ENCODE results near the gene RNF186.
"Not testable (repeated sequence)": the region's sequence is repeated elsewhere in the genome, so short reads cannot be mapped to it uniquely, and the experiment has no call there.

The RNF186 gene

DNA sequence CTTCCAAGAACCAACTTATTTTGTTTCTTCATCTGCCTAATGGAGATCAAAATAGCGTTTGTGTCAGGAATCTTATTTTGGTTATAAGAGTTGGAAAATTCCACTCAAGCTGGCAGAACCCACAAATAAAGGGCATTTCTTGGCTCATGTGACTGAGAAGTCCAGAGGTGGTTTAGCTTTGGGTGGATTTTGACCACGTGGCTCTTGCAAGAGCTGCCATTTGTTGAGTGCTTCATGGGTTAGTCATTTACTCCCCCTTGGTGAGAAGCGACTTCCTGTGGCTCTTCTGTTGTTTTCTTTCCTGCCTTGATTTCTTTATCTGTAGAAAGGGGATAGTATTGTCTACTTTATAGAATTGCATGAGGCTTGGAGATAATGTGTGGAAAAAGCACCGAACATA lies 9.5 kb upstream of the RNF186 start:
- DNase-seq (ENCODE audit: low read depth), result no peak

DNA sequence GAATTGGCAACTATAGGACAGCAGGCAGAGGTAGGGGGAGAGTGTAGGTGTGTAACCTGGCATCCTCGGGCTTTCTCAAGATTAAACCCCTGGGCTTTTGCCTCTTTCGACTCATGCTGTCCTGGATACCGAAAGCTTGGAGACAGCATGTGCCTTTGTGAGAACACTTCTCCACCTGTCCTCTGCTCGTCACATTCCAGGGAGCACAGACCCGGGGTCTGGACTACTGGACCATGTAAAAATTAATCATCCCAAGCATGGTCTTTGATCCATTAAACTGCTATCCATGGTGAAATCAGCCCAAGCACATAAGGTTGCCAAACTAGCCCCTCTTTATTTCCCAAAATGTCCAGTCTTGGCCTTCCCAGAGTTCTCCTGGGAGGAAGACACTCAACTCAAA lies 9.0 kb upstream of the RNF186 start:
- no peak for DNase-seq (ENCODE audit: low read depth)

DNA sequence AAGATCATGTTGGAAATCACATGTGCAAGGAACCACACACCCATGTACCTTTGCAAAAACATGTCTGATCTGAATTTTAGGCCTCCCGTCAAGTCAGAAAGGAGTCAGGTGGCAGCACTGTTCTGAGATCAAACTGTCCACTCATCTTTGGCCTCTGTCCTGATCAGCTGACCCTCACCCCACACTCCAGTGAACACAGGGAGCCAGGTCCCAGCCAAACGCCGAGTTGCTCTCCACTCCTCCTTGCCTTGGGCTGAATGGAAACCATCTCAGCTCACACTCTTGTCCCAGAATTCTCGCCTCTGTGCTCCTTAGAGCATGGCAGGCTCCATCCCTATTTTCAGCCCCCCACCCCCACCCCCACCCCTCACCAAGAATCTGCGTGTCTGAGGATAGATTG lies 4.6 kb upstream of the RNF186 start:
- no peak for DNase-seq (ENCODE audit: low read depth)

DNA sequence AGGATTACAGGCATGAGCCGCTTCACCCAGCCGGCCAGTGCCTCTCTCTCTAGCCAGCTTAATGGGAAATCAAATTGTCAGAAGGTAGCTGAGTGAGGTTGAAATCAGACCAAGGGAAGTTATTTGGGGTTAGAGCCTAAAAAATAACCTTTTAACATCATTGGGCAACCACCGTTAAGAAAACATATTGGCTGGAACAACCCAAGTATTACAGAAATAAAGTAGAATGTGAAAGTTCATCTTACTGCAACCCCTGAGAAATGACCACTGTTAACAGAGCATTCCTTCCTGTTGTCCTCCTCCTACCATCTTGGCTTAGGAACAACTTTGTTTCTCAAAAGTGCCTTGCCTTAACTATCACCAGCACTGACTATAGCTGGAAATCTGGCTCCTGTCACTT lies 3.2 kb upstream of the RNF186 start:
- DNase-seq (ENCODE audit: low read depth), result no peak

DNA sequence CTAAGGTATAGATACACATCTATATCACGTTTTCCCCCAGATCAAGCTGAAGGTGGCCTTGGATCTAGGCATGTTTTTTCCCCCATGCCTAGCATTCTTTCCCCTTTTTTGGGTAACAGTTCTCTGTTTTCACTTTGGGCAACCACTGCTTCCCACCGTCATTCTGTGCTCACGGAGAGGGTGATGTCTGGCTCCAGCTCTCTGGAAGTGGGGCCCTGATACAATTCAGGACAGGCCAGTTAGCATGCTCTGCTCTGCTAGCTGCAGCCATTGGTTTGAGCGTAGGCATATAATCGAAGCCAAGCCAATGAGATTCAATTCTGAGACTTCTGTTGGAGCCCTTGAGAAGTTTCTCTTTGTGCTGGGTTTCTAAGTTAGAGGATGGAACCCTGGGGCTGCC lies 2.1 kb upstream of the RNF186 start:
- no peak for DNase-seq (ENCODE audit: low read depth)

DNA sequence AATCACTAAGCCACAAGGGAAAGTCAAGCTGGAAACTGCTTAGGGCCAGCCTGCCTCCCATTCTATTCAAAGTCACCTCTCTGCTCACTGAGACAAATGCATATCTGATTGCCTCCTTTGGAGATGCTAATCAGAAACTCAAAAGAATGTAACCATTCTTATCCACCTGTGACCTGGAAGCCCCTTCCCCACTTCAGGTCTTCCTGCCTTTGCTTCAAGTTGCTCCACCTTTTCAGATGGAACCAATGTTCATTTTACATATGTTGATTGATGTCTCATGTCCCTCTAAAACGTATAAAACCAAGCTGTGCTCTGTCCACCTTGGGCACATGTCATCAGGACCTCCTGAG lies 1.6 kb upstream of the RNF186 start:
- not testable (repeated sequence) for DNase-seq (ENCODE audit: low read depth)

DNA sequence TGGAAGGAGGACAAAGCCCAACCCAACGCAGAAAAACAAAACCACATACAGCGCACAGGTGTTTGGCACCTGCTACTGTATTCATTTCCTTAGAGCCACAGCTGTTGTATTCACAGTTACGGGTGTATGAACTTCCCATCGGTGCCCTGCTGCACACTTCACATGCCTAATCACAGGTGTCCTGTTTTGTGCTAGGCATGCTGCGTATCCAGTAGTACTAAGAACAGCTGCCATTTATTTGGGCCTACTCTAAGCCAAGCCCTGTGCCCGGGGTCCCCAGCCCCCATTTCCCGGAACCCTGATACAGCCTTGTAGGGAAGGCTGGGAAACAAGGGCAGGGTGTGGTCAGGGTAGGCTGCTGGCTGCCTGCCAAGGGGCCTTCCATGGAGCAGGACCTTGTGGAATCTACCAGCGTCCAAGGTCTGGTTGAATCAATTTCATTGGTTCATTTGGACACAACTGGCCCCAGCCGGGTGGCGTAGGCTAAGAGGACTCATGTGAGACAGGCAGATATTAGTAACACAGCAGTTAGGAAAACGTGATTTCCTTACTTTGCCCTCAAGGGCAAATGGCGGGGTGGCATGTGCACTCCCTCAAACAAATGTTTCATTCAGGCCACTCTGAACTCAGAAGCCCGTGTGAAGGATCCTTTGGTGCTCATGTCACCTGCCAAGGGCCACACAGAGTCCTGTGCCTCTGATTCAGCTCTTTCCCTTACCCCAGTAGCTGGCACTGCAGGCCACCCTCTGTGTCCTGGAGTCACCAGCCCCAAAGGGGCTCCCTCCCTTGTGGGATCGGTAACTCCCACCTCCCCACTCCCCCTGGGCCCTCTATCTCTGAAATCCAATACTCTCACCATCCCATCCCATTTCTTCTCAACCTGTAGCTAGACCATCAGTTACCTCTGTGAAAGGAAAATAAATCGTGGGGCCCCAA lies 986 bp upstream of the RNF186 start:
- no peak for DNase-seq (ENCODE audit: low read depth)

DNA sequence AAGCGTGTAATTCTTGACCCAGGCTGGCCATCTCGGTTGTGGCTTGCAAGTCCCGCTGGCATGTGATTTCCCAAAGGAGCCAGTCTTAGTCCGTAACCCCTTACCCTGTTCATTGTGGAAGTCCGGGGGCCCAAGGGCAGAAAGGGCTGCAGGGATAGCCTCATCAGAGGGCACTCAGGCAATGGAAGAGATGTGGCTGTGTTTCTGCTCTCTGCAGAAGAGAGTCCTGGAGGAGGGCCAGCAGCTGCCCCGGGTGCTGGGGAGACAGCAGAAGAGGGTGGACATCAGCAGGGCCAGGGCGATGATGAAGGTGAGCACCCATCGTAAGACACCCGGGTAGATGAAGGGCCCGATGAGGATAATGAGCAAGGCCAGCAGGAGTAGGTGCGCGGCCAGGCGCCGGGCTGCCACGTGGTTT lies 830 bp downstream of the RNF186 start:
- no peak for DNase-seq (ENCODE audit: low read depth)

DNA sequence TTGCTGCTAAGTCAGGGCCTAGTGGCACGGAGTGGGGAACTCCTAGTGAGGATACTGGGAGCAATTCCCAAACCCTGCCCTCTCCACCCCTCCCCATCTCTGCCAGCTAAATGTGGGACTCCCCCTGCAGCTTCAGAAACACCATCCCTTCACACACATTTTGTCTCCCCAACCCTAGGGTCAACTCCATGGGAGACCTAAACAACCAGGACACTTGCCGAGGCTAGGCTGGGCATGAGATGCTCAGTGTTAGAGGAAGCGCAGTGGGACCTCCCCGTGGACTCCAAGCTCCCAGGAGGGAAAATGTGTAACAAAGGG lies 1.5 kb downstream of the RNF186 start:
- no peak for DNase-seq (ENCODE audit: low read depth)

DNA sequence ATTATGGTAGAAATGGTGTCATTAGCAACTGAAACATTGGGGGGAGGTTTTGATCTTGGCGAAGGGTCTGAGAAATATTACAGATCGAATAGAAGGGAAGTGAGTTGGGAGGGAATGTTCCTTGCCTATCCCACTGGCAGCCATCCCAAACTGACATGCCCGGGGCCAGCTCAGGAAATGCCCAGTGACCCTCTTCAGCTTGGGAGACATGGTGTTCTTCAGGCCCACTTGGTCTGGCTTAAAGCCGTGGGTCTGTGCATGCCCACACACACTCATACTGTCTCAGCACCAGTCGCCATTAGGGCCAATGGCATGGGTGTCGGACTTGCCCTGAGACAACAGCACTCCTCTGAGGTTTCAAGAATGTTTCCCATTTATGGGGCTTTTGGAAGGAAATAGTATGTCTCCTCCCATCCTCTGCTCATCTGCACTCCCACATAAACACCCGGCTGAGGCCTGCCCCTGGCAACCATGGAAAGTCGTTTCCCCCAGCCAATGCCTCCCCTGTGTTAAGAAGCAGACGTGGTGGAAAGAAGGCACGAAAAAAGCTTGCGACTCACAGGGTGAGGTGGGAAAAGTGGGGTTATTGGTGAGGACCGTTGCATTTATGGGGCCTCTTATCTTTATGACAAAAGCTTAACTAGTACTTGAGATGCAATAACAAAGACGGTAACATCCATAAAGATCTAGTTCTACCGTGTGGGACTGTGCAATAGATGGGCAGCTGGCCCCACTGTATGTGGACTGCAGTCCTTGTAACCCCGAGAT lies 2.0 kb downstream of the RNF186 start:
- no peak for DNase-seq (ENCODE audit: low read depth)

DNA sequence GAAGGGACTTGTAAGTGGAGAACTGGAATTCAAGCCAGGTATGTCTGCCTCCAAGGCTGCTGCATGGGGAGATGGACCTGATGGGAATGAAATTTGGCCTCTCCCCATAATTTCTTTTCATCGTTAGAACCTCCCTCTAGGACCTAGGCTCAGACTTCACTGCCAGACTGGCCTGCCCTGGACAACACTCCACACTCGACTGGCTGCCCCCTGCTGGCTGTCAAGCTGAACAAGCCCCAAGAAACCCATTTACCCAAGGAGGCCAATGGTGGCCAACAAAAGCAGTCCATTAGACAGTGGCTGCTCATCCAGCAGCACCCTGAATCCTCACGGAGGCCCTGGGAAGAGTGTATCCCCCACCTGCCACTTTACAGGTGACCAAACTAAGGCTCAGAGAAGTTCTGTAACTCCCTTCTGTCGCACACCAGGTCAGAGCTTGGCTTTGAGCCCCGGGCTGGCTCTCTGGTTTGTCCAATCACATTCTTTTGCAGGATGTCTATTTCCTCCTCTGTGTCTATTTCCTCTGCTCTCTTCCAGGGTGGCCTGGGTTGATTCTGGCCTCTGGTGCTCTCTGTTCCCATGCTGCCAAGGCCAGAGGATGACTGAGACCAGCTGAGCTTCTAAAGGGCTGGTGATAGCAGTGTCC lies 3.8 kb downstream of the RNF186 start:
- no peak for DNase-seq (ENCODE audit: low read depth)

DNA sequence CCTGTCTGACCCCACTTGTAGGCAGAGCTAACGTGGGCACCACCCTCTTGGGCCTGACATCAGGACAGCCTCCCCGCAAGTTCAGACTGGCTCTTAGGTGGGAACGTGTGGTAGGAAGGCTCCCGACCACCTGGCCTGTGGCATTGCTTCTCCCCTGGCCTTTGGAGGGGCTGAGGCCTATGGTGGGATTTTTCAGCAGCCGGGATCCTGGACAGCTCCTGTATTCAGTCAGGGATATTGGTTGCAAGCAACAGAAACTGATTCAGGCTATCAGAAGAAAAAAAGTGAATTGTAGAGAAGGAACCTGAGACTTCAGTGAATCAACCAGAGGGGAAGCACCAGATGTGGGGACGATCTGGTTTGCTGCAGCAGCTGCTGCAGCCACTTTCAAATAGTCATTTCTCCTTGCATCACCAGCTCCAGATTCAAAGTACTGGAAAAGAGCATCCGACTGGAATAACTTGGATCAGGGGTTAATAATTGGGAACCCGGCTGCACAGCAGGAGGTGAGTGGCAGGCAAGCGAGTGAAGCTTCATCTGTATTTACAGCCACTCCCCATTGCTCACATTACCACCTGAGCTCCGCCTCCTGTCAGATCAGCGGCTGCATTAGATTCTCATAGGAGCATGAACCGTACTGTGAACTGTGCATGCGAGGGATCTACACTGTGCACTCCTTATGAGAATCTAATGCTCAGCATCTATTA lies 5.9 kb downstream of the RNF186 start:
- DNase-seq (ENCODE audit: low read depth), result no peak

DNA sequence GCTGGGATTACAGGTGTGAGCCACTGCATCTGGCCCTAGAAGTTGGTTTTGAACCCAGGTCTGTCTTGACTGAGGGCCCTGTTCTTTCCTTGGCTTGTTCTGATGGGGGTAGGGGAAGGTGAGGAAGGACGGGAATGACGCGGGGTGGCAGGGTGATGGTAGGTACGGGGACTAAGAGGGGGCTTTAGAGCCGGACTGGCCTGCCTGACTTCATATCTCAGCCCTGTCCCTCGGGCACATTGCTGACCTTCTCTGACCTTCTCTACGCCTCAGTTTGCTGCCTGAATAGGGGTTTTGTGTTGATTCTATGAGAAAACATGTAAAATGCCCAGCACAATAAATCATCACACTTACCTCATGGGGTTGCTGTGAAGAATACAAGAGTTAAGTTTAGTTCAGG lies 6.7 kb downstream of the RNF186 start:
- no peak for DNase-seq (ENCODE audit: low read depth)

DNA sequence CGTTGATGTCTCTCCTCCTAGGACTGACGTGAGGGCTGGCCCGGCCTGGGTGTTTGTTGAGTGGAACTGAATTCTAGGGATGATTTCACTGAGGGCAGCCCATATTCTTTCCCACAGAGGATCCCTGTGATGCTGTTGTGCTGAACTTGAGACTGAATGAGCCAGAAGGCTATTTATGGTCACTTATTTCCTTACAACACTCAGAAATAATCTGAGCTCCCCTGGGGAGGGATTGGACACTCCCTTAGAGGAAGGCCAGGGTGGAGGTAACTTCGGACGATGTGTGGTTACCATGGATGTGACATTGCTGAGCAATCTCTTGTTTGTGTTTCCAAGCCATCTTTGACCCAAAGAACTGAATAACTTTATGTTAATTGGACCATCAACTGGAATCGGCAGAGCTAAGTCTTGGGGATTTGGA lies 10.2 kb downstream of the RNF186 start:
- DNase-seq (ENCODE audit: low read depth), result no peak

DNA sequence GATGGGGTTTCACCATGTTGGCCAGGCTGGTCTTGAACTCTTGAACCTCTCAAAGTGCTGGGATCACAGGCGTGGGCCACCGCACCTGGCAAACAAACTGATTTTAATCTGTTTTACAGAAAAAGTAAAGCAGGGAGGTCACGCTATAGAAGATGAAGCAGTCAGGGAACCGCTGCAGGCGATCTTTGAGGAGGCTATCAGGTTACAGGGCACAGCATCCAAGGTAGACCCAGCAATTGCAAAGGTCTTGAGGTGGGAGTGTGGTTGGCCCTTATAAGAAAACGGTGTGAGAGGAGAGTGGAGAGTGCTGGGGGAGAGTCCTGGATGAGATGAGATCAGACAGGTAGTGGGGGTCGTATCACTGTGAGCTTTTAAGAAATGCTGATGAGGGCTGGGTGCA lies 12.8 kb downstream of the RNF186 start:
- no peak for DNase-seq (ENCODE audit: low read depth)

DNA sequence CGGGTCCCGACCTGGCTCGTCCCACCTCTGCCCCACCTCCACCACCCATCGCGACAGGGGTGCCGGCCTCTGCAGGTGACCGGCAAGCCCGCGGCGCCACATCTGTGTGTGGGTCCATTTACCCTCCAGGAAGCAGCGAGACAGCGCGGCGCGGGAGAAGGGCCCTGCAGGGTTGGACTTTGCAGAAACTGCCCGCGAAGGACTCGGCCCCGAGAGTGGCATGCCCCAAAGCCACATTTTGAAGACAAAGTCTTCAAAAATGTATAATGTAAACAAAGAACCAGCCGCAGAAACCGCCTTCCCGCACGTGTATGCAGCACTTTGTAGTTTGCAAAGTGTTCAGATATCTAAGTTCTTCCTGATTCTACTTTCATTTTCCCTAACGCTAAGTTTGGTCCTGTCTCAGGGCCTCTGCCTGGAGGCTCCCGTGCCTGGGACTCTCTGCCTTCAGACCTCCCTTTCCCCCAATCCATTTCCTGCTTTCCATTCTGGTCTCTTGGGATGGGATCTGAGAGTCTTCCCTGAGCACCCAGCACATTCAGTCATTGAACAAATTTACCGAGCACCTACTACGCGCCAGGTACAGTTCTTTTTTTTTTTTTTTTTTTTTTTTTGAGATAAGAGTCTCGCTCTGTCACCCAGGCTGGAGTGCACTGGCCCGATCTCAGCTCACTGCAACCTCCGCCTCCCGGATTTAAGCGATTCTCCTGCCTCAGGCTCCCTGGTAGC lies 14.8 kb downstream of the RNF186 start:
- DNase-seq (ENCODE audit: low read depth), result no peak

DNA sequence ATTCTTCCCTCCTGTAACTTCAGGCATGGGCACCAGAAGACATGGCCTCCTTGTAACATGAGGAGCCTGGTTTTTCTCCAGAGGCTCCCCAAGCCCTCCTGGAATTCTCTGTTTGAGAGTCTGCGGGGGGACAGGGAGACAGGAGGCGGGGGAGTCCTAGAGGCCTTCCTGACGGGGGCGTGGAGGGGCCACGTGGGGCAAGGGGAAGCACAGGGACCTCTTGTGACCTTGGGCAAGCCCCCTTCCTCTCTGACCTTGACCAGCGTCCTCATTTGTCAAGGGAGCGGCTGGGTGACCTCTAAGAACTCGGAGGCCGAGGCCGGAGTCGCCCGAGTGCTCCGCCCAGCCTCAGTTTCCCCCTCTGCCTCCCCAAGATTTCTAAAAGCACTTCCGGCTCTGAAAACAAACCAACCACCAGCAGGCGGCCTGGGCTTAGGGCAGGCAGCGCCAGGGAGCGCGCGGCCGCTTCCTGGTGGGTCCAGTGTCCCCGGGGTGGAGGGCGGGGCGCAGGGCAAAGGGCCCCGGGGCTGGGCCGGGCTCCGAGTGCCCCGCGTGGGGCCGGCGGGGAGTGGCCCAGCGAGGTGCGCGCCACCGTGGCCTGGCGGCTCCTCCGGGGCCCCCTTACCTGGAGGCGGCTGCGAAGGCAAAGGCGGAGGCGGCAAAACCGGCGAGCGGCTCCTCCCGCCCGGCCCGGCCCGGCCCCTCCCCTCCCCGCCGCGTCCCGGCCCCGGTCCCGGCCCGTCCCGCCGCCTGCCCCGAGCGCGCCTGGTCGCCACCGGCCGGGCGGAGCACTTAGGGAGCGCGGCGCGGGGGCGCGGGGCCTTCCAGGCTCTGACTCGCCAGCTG lies 15.6 kb downstream of the RNF186 start, which contains the start of gene TMCO4:
Gene TMCO4, minus strand, starts transcription at position 687 of the 846 bp plus-strand sequence. CDS start 19,158 bp downstream, outside the sequence.
- peak; percentile 33 for DNase-seq (ENCODE audit: low read depth)

DNA sequence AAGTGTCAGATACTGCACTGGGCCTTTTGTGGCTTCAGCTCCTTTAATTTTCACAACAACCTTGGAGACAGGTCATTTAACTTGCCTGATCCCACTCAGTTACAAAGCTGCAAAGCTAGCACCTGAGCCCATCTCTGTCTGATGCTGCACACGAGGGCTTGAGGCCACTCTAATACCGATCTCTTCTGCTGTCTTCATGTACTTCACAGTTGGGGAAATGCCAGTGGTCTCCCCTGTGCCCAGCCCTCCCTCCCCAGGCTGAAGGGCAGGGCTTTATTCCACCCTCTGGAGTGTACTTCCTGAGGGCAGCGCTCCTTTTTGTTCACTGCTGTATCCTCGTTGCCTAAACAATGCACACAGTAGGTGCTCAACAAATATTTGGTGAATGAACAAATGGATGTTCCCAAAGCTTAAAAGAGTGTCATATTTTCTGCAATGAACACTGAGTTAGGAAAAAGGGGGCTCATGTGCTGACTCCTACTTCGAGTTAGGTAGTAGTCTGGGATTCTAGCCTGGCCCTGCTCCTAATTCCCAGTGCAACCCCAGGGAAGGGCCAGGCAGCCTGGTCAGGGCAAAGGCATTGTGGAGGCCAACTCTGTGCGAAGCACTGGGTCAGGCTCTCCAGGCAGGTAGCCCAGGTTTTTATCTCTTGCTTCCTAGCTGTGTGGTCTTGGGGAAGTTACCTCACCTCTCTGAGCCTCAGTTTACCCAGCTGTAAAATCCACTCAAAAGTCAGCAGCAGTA lies 16.4 kb downstream of the RNF186 start:
- DNase-seq (ENCODE audit: low read depth), result no peak

DNA sequence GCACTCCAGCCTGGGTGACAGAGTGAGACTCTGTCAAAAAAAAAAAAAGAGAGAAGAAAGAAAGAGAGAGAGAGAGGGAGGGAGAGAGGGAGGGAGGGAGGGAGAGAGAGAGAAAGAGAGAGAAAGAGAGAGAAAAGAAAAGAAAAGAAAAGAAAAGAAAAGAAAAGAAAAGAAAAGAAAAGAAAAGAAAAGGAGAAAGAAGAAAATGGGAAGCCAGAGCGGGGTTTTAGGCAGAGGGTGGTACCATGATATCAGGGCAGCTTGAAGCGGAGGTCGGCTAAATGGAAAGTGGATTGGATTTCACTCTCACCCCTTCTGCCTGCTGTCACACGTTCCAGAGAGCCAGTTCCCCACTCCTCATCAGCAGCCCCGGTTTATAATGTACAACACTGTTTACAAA lies 17.3 kb downstream of the RNF186 start:
- no peak for DNase-seq (ENCODE audit: low read depth)

DNA sequence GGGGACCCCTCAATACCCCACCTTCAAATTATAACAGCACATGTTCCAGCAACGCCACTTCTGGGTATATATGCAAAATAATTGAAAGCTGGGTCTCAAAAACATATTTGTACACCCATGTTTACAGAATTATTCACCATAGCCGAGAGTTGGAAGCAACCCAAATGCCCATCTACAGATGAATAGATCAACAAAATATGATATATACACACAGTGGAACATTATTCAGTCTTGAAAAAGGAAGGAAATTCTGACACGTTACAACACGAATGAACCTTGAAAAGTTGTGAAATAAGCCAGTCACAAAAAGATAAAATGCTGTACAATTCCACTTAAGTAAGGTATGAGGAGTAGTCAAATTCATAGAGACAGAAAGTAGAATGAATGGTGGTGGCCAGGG lies 20.5 kb downstream of the RNF186 start:
- DNase-seq (ENCODE audit: low read depth), result no peak

Measured in stimulated activated CD8-positive, alpha-beta memory T cell treated with anti-CD3 and anti-CD28 coated beads, Interleukin-12 subunit alpha, Interleukin-12 subunit beta, amount 100 ng/mL, for 4 hours (primary cell).